Gastrocnemius medialis (tissue), 4 donors: ENCODE measurements around the gene COL4A6. TPM values are rescaled to one million over a fixed set of nuclear protein-coding genes. Genes with fewer than 3 reads are reported as not detected.

Source experiments
- ATAC-seq, 2 donors: fragments of 150-250 bp; one replicate each; pipeline ENCODE4 v1.9.1; 2016
- DNase-seq, 2 donors: peaks; one replicate each; pipeline ENCODE4 v3.0.0-alpha.2; 2019
- H3K27ac ChIP-seq, 4 donors: fragments of 200-600 bp; sonication (generic); 1 replicate in 1 of 4; 2 replicates in 3 of 4; pipeline ENCODE4 v1.5.1; 2016 to 2018; ENCODE audit warnings: mild to moderate bottlenecking in 2 of 4, moderate library complexity in 1 of 4
- H3K27me3 ChIP-seq, 3 donors: fragments of 200-600 bp; sonication (generic) in 2 of 3; 1 replicate in 1 of 3; 2 replicates in 2 of 3; pipeline versions ENCODE4 v1.5.1 to v1.6.0; 2016 to 2019; ENCODE audit warnings: mild to moderate bottlenecking in 1 of 3, moderate library complexity in 1 of 3
- H3K36me3 ChIP-seq, 2 donors: fragments of 200-600 bp; sonication (generic) in 1 of 2; one replicate each; pipeline ENCODE4 v1.5.1; 2017 to 2018
- H3K4me1 ChIP-seq, 2 donors: fragments of 200-600 bp; sonication (generic) in 1 of 2; one replicate each; pipeline ENCODE4 v1.5.1; 2016 to 2017; ENCODE audit warnings: mild to moderate bottlenecking in 2 of 2
- H3K4me3 ChIP-seq, 4 donors: fragments of 200-600 bp; sonication (generic) in 3 of 4; 1 replicate in 1 of 4; 2 replicates in 3 of 4; pipeline ENCODE4 v1.5.1; 2016 to 2019; ENCODE audit warnings: mild to moderate bottlenecking in 2 of 4
- H3K9me3 ChIP-seq, 3 donors: fragments of 200-600 bp; sonication (generic) in 2 of 3; 1 replicate in 1 of 3; 2 replicates in 2 of 3; pipeline ENCODE4 v1.5.1; 2016 to 2019
- CTCF ChIP-seq, 5 experiments: fragments of 450-650 bp in 3 of 5; fragments of 200-600 bp in 2 of 5; sonication (generic) in 2 of 5; IDR thresholded peaks in 4 of 5; conservative IDR thresholded peaks in 1 of 5; 1 replicate in 4 of 5; 2 replicates in 1 of 5; pipeline ENCODE4 v1.5.1; 2016 to 2019; ENCODE audit warnings: antibody characterized with exemption in 5 of 5, mild to moderate bottlenecking in 3 of 5, moderate library complexity in 3 of 5
- POLR2A ChIP-seq, 2 donors: fragments of 450-650 bp; IDR thresholded peaks; one replicate each; pipeline ENCODE4 v1.6.1; 2017; ENCODE audit warnings: antibody characterized with exemption in 2 of 2, mild to moderate bottlenecking in 2 of 2, moderate library complexity in 2 of 2
- in situ Hi-C, 4 donors: fragments of 200-750 bp; cut with MboI; loops; one replicate each; pipeline versions ENCODE4 v1.15.0 to v1.8.0; 2017; ENCODE audit warnings: low sequenced_read_pairs in 4 of 4
- intact Hi-C: fragments of 100-400 bp; cut with DNase I; formaldehyde crosslinking; loops from one replicate; pipeline ENCODE4 v1.15.1; 2023; ENCODE audit warnings: low total_unique reads
- total RNA-seq, 4 donors: library from RNA; depleted of rRNA; stranded (reverse); fragments of >200 nt; gene quantifications; one replicate each; pipeline versions ENCODE4 v1.1.0 to v1.2.3, GENCODE V29; 2016

Gene COL4A6
- total RNA-seq, 4 donors from 2014 or later = 0.42 to 1.4 (median 0.81) TPM

DNA sequence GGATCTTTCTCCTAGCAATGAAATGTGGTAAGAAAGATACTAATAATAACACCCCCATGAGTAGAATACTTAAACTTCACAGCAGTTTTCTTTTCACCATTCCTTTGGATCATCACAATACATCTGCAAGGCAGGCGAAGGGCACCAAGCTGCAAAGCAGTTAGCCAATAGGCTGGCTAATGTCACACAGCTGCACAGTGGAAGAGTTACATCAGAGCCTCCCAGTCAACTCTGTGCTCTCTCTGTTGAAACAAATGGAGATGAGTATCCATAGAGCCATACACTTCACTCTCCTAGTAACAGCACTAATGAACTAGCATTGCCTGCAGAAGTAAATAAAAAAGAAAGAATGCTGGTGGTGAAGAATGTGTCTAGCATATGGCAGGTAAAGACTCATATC, 207.6 kb downstream of the COL4A6 start:
- DNase-seq (no peak), ATAC-seq (no peak)
- H3K9me3 ChIP-seq = no peaks in the 10 kb centered on the region
- H3K4me3 ChIP-seq = no peak overlapping the region
- TF ChIP-seq CTCF (IDR thresholded peaks at IDR 0.05 in 4 of 5, conservative IDR thresholded peaks at IDR 0.05 in 1 of 5) (no peak), POLR2A (IDR thresholded peaks at IDR 0.05) (no peak)
- no peaks in the 10 kb centered on the region for H3K4me1 ChIP-seq
- no peak overlapping the region for H3K27ac ChIP-seq
- intact Hi-C loops (no loop called here), in situ Hi-C loops (no loop called here)
- H3K36me3 ChIP-seq = no peaks in the 10 kb centered on the region
- no peaks in the 10 kb centered on the region for H3K27me3 ChIP-seq

DNA sequence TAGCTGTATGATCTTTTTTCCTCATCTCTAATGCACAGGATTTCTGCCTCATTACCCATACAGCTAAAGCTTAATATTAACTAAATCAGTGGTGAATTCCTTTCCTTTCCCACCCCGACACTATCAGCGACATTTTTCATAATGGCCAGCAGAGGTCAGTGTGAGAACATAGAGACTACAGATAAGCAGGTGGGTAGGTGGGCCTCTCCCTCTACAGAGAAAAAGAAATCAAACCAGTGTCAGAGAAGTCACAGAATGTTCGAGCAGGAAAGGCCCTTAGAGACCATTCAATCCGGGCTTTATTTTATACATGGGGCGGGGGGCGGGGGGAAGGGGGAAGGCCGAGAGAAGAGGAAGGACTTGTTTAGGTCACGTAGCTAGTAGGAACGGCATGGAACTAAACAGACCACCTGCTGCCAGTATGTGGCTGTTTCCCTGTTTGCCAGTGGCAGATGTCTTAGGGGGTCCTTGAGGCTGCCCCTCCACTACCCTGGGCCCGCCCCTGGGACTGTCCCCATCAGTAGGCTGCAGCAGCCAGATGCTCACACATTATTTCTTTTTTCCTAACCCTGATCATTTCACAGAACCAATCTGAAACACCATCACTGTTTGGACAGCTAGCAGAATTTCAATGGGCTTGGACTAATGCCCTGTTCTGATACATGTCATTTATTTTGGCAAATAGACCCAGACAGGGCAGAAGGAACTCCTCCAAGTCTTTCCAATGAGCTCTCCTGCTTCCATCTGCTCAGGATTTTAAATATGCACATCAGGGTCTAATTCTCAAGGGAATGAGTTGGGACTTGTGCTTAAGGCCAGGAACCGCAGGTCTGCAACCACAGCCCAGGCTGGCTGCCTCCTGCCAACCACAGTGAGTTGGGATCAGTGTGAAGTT, 213.2 kb downstream of the COL4A6 start:
- no peaks in the 10 kb centered on the region for H3K9me3 ChIP-seq
- H3K4me3 ChIP-seq = no peak overlapping the region
- in situ Hi-C loops (loop anchor here in 3 of 4 donors (5.0 to 25.0 kb wide), 3 partner anchors 310 to 312 kb away; no protein-coding TSS in a partner anchor), intact Hi-C loops (loop anchor here (2.0 kb wide), 2 partner anchors 78 to 312 kb away; no protein-coding TSS in a partner anchor)
- ATAC-seq (no peak), DNase-seq (no peak)
- H3K4me1 ChIP-seq = no peaks in the 10 kb centered on the region
- H3K27me3 ChIP-seq = no peaks in the 10 kb centered on the region
- peak; percentile 19 to 61 (median 32) for TF ChIP-seq CTCF (IDR thresholded peaks at IDR 0.05 in 4 of 5, conservative IDR thresholded peaks at IDR 0.05 in 1 of 5)
- no peak for TF ChIP-seq POLR2A (IDR thresholded peaks at IDR 0.05)
- H3K27ac ChIP-seq = no peak overlapping the region
- no peaks in the 10 kb centered on the region for H3K36me3 ChIP-seq

DNA sequence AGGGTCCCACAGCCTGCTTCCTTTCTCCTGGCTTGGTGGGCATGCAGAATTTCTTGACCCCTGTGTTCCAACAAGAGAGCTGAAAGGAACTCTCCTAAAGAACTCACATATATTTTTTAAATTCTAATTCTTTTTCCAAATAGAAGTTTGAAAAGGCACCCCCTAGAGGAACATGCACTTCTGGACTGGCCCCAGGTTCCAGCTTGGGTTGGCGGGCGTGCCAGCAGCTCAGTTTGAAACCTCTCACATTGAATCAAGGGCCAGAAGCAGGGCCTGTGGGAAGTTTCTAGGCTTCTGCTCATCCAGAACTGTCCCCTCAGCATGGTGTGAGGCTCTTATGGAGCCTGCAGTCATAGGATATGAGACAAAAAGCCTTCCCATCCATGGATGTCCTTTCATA, 214.0 kb downstream of the COL4A6 start:
- in situ Hi-C loops (loop anchor here in 2 of 4 donors (10.0 to 25.0 kb wide), 2 partner anchors 311 to 313 kb away; no protein-coding TSS in a partner anchor), intact Hi-C loops (loop anchor here (2.0 kb wide), 2 partner anchors 79 to 313 kb away; no protein-coding TSS in a partner anchor)
- H3K36me3 ChIP-seq = no peaks in the 10 kb centered on the region
- DNase-seq = no peak
- H3K27me3 ChIP-seq = no peaks in the 10 kb centered on the region
- H3K27ac ChIP-seq = no peak overlapping the region
- ATAC-seq = no peak
- TF ChIP-seq POLR2A (IDR thresholded peaks at IDR 0.05) (no peak), CTCF (IDR thresholded peaks at IDR 0.05 in 4 of 5, conservative IDR thresholded peaks at IDR 0.05 in 1 of 5) (no peak)
- H3K9me3 ChIP-seq = no peaks in the 10 kb centered on the region
- no peak overlapping the region for H3K4me3 ChIP-seq
- H3K4me1 ChIP-seq = no peaks in the 10 kb centered on the region

GRCh38 chrX:108223585-108223984, 214.6 kb downstream of the COL4A6 start:
- in situ Hi-C loops (loop anchor here in 2 of 4 donors (10.0 to 25.0 kb wide), 2 partner anchors 311 to 314 kb away; no protein-coding TSS in a partner anchor), intact Hi-C loops (no loop called here)
- DNase-seq = no peak

More at GRCh38 chrX:108223585-108223984, 214.6 kb downstream of the COL4A6 start:
- Histone ChIP-seq H3K27ac (no peak overlapping the region), H3K9me3 (no peaks in the 10 kb centered on the region), H3K4me3 (no peak overlapping the region), H3K36me3 (no peaks in the 10 kb centered on the region), H3K27me3 (no peaks in the 10 kb centered on the region), H3K4me1 (no peaks in the 10 kb centered on the region)
- ATAC-seq = no peak
- TF ChIP-seq CTCF (IDR thresholded peaks at IDR 0.05 in 4 of 5, conservative IDR thresholded peaks at IDR 0.05 in 1 of 5) (no peak), POLR2A (IDR thresholded peaks at IDR 0.05) (no peak)
